Panc1 (cell line): ENCODE measurements around the gene TBC1D17. TPM values are rescaled to one million over a fixed set of nuclear protein-coding genes. Genes with fewer than 3 reads are reported as not detected.
"Not testable (repeated sequence)": the region's sequence is repeated elsewhere in the genome, so short reads cannot be mapped to it uniquely, and the experiment has no call there.

Source experiments
- ATAC-seq: fragments of 200-7000 bp; cut with Tn5 transposase; 2 replicates; pipeline ENCODE4 v1.9.1; 2020; ENCODE audit warnings: mild to moderate bottlenecking, moderate library complexity
- BruUV-seq: library from RNA; stranded (reverse); fragments of 400-500 nt; replicated peaks from 2 replicates; lab custom pipeline; 2021; lab: Mats Ljungman, UMichigan
- CTCF ChIA-PET: fragments of 300-600 bp; sonication (Branson Sonifier 250); formaldehyde crosslinking; loops from one replicate; lab custom pipeline; 2022; ENCODE audit warnings: antibody characterized with exemption; lab: Charles Lee
- POLR2A ChIA-PET: fragments of 300-600 bp; sonication (Branson Sonifier 250); formaldehyde crosslinking; loops from one replicate; lab custom pipeline; 2022; ENCODE audit warnings: antibody characterized with exemption; lab: Charles Lee
- DNase-seq: peaks from one replicate; pipeline ENCODE4 v3.0.0-alpha.2; 2010; ENCODE audit warnings: low read depth, low spot score
- H3K27ac ChIP-seq: 2 replicates; pipeline ENCODE4 v1.5.1; 2011; ENCODE audit warnings: mild to moderate bottlenecking, low read length, inconsistent platforms
- H3K27me3 ChIP-seq: fragments of 200-500 bp; sonication (Bioruptor generic); 2 replicates; pipeline ENCODE4 v1.6.0; 2014; ENCODE audit warnings: low read length, inconsistent platforms; ENCODE audit not compliant: control insufficient read depth, insufficient read depth
- H3K36me3 ChIP-seq: fragments of 200-500 bp; sonication (Bioruptor generic); 2 replicates; pipeline ENCODE4 v1.5.1; 2014; ENCODE audit warnings: inconsistent platforms, mild to moderate bottlenecking, low read length, moderate library complexity; ENCODE audit not compliant: control insufficient read depth, insufficient read depth
- H3K4me1 ChIP-seq: 2 replicates; pipeline ENCODE4 v1.5.1; 2011; ENCODE audit warnings: inconsistent platforms, mild to moderate bottlenecking, low read length, moderate library complexity; ENCODE audit not compliant: control insufficient read depth, insufficient read depth
- H3K4me3 ChIP-seq, 2 experiments: 2 replicates each; pipeline ENCODE4 v1.5.1; 2011 to 2012; ENCODE audit warnings: low read depth in 2 of 2, low read length in 2 of 2, mild to moderate bottlenecking in 2 of 2, inconsistent platforms in 1 of 2, moderate library complexity in 1 of 2
- H3K9me3 ChIP-seq: fragments of 200-500 bp; sonication (Bioruptor generic); 2 replicates; pipeline ENCODE4 v1.5.1; 2014; ENCODE audit warnings: low read depth, mild to moderate bottlenecking, inconsistent platforms, low read length, moderate library complexity; ENCODE audit not compliant: control insufficient read depth, insufficient read depth
- POLR2AphosphoS5 ChIP-seq: IDR thresholded peaks from 2 replicates; pipeline ENCODE4 v1.6.1; 2012; ENCODE audit warnings: mild to moderate bottlenecking, low read depth, low read length, moderate library complexity
- REST ChIP-seq, 2 experiments: IDR thresholded peaks; 2 replicates each; pipeline ENCODE4 v1.6.1; 2011 to 2012; ENCODE audit warnings: low read depth in 2 of 2, control low read depth in 1 of 2, low read length in 1 of 2, mild to moderate bottlenecking in 1 of 2, moderate library complexity in 1 of 2; ENCODE audit not compliant: insufficient read depth in 1 of 2
- SIN3A ChIP-seq: IDR thresholded peaks from 2 replicates; pipeline ENCODE4 v1.6.1; 2012; ENCODE audit warnings: low read depth, mild to moderate bottlenecking, low read length, moderate library complexity, borderline replicate concordance; ENCODE audit not compliant: insufficient read depth
- TCF7L2 ChIP-seq: IDR thresholded peaks from 2 replicates; pipeline ENCODE4 v1.6.1; 2011; ENCODE audit warnings: mild to moderate bottlenecking, low read depth, low read length, inconsistent platforms
- in situ Hi-C: cut with HindIII; loops from 2 replicates; pipeline ENCODE4 v1.10.0; 2016; ENCODE audit warnings: low sequenced_read_pairs, low pct_unique_long_range_greater_than_20kb
- intact Hi-C: fragments of 100-400 bp; cut with micrococcal nuclease; formaldehyde crosslinking; loops from one replicate; pipeline ENCODE4 v1.10.0; 2022; ENCODE audit not compliant: unreplicated experiment
- total RNA-seq: library from RNA; stranded (reverse); gene quantifications from one replicate; pipeline ENCODE4 v1.2.1, GENCODE V29; 2021; ENCODE audit not compliant: unreplicated experiment
- TF ChIP-seq, protein P1 (sequence below): fragments of 450-650 bp; IDR thresholded peaks from 2 replicates; pipeline ENCODE4 v1.5.1; 2017; ENCODE audit warnings: mild to moderate bottlenecking

Gene TBC1D17
- total RNA-seq, 1 experiment from 2014 or later: 43.2 TPM

- Histone ChIP-seq H3K36me3 (no peaks in the 10 kb centered on the region; the same call in 1 of the 2 replicates), H3K9me3 (no peaks in the 10 kb centered on the region), H3K4me3 (no peak overlapping the region), H3K27ac (peak overlapping the region; percentile 48; the same call in 1 of the 2 replicates), H3K27me3 (no peaks in the 10 kb centered on the region), H3K4me1 (peaks cover 7% of the 10 kb centered on the region; the same call in 1 of the 2 replicates)
- intact Hi-C loops (no loop called here), in situ Hi-C loops (no loop called here)
- BruUV-seq: no TSS peak
- DNase-seq (no peak), ATAC-seq (no peak)
- ChIA-PET CTCF (no interaction called here), POLR2A (no interaction called here)
- TF ChIP-seq SIN3A: no peak
- TF ChIP-seq, protein P1, sequence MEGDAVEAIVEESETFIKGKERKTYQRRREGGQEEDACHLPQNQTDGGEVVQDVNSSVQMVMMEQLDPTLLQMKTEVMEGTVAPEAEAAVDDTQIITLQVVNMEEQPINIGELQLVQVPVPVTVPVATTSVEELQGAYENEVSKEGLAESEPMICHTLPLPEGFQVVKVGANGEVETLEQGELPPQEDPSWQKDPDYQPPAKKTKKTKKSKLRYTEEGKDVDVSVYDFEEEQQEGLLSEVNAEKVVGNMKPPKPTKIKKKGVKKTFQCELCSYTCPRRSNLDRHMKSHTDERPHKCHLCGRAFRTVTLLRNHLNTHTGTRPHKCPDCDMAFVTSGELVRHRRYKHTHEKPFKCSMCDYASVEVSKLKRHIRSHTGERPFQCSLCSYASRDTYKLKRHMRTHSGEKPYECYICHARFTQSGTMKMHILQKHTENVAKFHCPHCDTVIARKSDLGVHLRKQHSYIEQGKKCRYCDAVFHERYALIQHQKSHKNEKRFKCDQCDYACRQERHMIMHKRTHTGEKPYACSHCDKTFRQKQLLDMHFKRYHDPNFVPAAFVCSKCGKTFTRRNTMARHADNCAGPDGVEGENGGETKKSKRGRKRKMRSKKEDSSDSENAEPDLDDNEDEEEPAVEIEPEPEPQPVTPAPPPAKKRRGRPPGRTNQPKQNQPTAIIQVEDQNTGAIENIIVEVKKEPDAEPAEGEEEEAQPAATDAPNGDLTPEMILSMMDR: no peak
- TF ChIP-seq REST (IDR thresholded peaks at IDR 0.05; ENCODE audit: insufficient read depth in 1 of 2, low read depth in 2 of 2, low read length in 1 of 2): no peak
- no peak for TF ChIP-seq POLR2AphosphoS5
- TF ChIP-seq TCF7L2: no peak
Observed at GRCh38 chr19:49923055-49924003, 45.8 kb downstream of the TBC1D17 start.

DNA sequence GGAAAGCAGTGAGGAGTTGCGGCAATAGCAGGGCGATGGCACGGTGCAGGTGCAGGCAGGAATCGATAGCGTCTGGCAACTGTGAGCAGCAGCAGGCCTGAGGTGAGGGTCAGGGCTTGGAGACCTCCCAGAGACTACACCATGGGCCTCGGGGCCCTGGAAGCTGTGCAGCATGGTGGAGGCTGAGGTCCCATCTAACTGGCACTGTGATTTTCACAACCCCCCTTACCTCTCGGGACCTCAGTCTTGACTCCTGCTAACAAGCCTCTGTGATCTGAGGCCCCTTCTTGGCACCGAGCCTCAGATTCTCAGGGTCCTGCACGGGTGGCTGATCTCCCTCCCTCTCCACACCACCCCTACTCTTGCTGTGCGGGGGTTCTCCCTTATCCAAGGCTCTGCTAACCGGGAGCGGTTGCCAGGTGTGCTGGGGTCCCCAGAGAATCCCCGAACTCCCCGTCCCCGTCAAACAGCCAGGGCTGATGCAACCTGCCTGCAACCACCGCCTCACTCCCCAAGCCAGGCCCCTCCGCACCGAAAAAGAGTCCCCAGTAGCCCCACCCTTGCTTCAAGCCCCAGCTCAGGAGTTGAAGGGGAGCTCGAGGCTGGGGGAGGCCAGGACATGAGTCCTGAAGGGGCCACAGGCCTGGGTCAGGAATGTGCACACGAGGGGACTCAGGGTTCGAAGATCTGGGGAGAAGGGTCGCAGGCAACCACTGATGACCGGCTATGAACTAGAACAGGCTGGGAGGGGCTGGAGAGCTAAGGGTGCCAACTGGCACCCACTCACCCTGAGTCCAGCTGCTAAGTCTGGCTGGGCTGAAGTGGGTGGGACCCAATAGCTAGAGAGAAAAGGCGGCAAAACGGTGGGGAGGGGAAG lies 46.7 kb downstream of the TBC1D17 start:
- Histone ChIP-seq H3K36me3 (no peaks in the 10 kb centered on the region; the same call in none of the 2 replicates), H3K9me3 (no peaks in the 10 kb centered on the region), H3K27ac (peak overlapping the region; percentile 48; the same call in 1 of the 2 replicates), H3K27me3 (no peaks in the 10 kb centered on the region), H3K4me1 (peaks cover 7% of the 10 kb centered on the region; the same call in 1 of the 2 replicates), H3K4me3 (no peak overlapping the region)
- CTCF ChIA-PET: no interaction called here
- ATAC-seq (no peak), DNase-seq (no peak)
- no TSS peak for BruUV-seq
- in situ Hi-C loops (no loop called here), intact Hi-C loops (no loop called here)
- POLR2A ChIA-PET: no interaction called here
- no peak for TF ChIP-seq SIN3A
- no peak for TF ChIP-seq TCF7L2
- TF ChIP-seq POLR2AphosphoS5: no peak
- no peak for TF ChIP-seq REST (IDR thresholded peaks at IDR 0.05; ENCODE audit: insufficient read depth in 1 of 2, low read depth in 2 of 2, low read length in 1 of 2)
- TF ChIP-seq, protein P1: no peak

GRCh38 chr19:49924881-49925210 lies 47.3 kb downstream of the TBC1D17 start:
- in situ Hi-C loops, POLR2A ChIA-PET, H3K27me3 ChIP-seq, H3K4me3 ChIP-seq, H3K27ac ChIP-seq, DNase-seq, BruUV-seq, H3K36me3 ChIP-seq, intact Hi-C loops, H3K9me3 ChIP-seq, H3K4me1 ChIP-seq, CTCF ChIA-PET, ATAC-seq: not testable (repeated sequence)
